ENCODE data around the gene PSMC4.

The PSMC4 gene

GRCh38 chr19:39970425-39970674, 615 bp upstream of the PSMC4 start:
- Histone ChIP-seq H3K36me3 (ENCODE audit: control insufficient read depth, insufficient read depth, low read length) (peaks cover 26% of the 10 kb centered on the region), H3K9me3 (ENCODE audit: control insufficient read depth, insufficient read depth, low read length) (no peaks in the 10 kb centered on the region), H3K4me1 (ENCODE audit: control insufficient read depth, insufficient read depth, low read length) (no peaks in the 10 kb centered on the region), H3K4me3 (ENCODE audit: low read depth, low read length) (peak overlapping the region; percentile 96), H3K9ac (ENCODE audit: low read depth, low read length) (peak overlapping the region; percentile 71), H3K27me3 (ENCODE audit: control insufficient read depth, insufficient read depth, low read length) (no peaks in the 10 kb centered on the region)

DNA sequence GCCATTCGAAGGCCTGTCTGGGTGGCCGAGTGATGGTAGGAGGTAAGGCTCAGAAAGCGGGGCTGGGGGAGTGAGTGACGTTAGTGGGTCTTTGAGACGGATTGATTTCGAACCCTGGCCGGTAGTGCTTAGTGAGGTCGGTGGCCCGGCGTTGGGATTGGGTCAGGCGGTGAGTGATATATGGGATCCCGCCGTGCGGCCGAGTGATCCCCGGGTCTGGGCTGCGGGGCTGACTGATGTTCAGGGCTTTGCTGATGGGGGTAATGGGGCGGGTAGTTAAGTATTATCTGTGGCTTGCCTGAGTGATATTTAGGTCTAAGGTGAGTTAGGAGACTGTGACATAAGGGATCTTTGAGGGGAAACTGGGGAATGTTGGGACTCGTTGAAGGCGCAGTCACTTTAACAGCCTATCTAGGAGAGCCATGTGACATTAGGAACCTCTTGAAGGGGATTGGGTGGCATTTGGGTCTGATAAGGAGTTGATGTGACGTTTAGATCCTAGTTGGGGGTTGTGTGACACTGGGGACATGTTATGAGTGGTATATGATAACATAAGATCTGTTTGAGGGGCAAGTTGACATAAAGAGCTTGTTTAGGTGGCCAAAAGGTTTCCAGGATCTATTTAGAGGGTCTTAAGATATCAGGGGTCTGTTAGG, 543 bp downstream of the PSMC4 start:
- peaks cover 26% of the 10 kb centered on the region for H3K36me3 ChIP-seq (ENCODE audit: control insufficient read depth, insufficient read depth, low read length)
- peak overlapping the region; percentile 57 for H3K9ac ChIP-seq (ENCODE audit: low read depth, low read length)
- H3K4me1 ChIP-seq (ENCODE audit: control insufficient read depth, insufficient read depth, low read length): no peaks in the 10 kb centered on the region
- H3K9me3 ChIP-seq (ENCODE audit: control insufficient read depth, insufficient read depth, low read length): no peaks in the 10 kb centered on the region
- peak overlapping the region; percentile 96 for H3K4me3 ChIP-seq (ENCODE audit: low read depth, low read length)
- H3K27me3 ChIP-seq (ENCODE audit: control insufficient read depth, insufficient read depth, low read length): no peaks in the 10 kb centered on the region

GRCh38 chr19:39974377-39975155, 3.6 kb downstream of the PSMC4 start:
- Histone ChIP-seq H3K4me1 (ENCODE audit: control insufficient read depth, insufficient read depth, low read length) (no peaks in the 10 kb centered on the region), H3K36me3 (ENCODE audit: control insufficient read depth, insufficient read depth, low read length) (peaks cover 33% of the 10 kb centered on the region), H3K27me3 (ENCODE audit: control insufficient read depth, insufficient read depth, low read length) (no peaks in the 10 kb centered on the region), H3K4me3 (ENCODE audit: low read depth, low read length) (no peak overlapping the region), H3K9me3 (ENCODE audit: control insufficient read depth, insufficient read depth, low read length) (no peaks in the 10 kb centered on the region), H3K9ac (ENCODE audit: low read depth, low read length) (no peak overlapping the region)

- Histone ChIP-seq H3K27me3 (ENCODE audit: control insufficient read depth, insufficient read depth, low read length) (no peaks in the 10 kb centered on the region), H3K4me3 (ENCODE audit: low read depth, low read length) (no peak overlapping the region), H3K4me1 (ENCODE audit: control insufficient read depth, insufficient read depth, low read length) (no peaks in the 10 kb centered on the region), H3K9ac (ENCODE audit: low read depth, low read length) (no peak overlapping the region), H3K9me3 (ENCODE audit: control insufficient read depth, insufficient read depth, low read length) (peaks cover 2% of the 10 kb centered on the region), H3K36me3 (ENCODE audit: control insufficient read depth, insufficient read depth, low read length) (peaks cover 26% of the 10 kb centered on the region)
These were observed 11.9 kb downstream of the PSMC4 start for GRCh38 chr19:39982883-39983282.

DNA sequence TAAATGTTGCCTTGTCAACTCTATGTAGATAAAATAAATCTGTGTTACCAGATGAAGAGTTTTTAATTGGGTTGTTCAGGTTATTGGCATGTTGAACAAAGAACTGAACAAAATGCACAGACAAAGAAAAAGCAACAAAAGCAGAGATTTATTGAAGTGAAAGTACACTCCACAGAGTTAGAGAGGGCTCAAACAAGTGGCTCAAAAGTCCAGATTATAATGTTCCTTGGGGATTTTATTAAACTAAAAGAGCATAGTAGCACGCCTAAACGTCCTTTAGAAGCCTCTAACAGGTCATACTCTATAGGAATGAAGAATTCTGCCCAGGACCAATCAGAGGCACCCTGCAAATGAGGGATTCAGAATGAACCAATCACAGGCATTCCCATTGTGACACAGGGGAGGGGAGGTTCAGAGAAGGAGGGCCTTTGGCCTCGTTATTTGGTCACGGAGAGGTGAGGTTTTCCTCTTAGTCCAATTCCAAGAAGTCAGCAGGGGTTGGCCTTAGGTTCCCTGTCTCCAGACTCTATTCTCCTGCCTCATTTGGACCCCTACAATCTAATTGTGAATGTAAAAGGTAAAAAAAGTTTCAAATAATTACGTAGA, 12.8 kb downstream of the PSMC4 start:
- H3K4me3 ChIP-seq (ENCODE audit: low read depth, low read length): no peak overlapping the region
- H3K36me3 ChIP-seq (ENCODE audit: control insufficient read depth, insufficient read depth, low read length): peaks cover 24% of the 10 kb centered on the region
- no peaks in the 10 kb centered on the region for H3K27me3 ChIP-seq (ENCODE audit: control insufficient read depth, insufficient read depth, low read length)
- peaks cover 2% of the 10 kb centered on the region for H3K9me3 ChIP-seq (ENCODE audit: control insufficient read depth, insufficient read depth, low read length)
- H3K4me1 ChIP-seq (ENCODE audit: control insufficient read depth, insufficient read depth, low read length): no peaks in the 10 kb centered on the region
- H3K9ac ChIP-seq (ENCODE audit: low read depth, low read length): no peak overlapping the region

DNA sequence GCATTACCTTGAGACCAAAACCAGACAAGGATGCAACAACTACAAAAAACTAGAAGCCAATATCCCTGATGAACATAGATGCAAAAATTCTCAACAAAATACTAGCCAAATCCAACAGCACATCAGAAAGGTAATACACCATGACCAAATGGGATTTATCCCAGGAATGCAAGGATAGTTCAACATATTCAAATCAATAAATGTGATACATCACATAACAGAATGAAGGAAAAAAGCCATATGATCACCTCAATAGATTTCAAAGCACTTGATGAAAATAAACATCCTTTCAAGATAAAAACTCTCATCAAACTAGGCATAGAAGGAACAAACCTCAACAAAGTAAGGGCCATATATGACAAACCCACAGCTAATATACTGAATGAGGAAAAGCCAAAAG, 15.7 kb downstream of the PSMC4 start:
- no peaks in the 10 kb centered on the region for H3K27me3 ChIP-seq (ENCODE audit: control insufficient read depth, insufficient read depth, low read length)
- no peak overlapping the region for H3K4me3 ChIP-seq (ENCODE audit: low read depth, low read length)
- no peak overlapping the region for H3K9ac ChIP-seq (ENCODE audit: low read depth, low read length)
- H3K4me1 ChIP-seq (ENCODE audit: control insufficient read depth, insufficient read depth, low read length): no peaks in the 10 kb centered on the region
- H3K36me3 ChIP-seq (ENCODE audit: control insufficient read depth, insufficient read depth, low read length): no peaks in the 10 kb centered on the region
- peaks cover 2% of the 10 kb centered on the region for H3K9me3 ChIP-seq (ENCODE audit: control insufficient read depth, insufficient read depth, low read length)

- Histone ChIP-seq H3K4me3 (ENCODE audit: low read depth, low read length) (no peak overlapping the region), H3K4me1 (ENCODE audit: control insufficient read depth, insufficient read depth, low read length) (no peaks in the 10 kb centered on the region), H3K9me3 (ENCODE audit: control insufficient read depth, insufficient read depth, low read length) (peaks cover 2% of the 10 kb centered on the region), H3K27me3 (ENCODE audit: control insufficient read depth, insufficient read depth, low read length) (no peaks in the 10 kb centered on the region), H3K9ac (ENCODE audit: low read depth, low read length) (no peak overlapping the region), H3K36me3 (ENCODE audit: control insufficient read depth, insufficient read depth, low read length) (no peaks in the 10 kb centered on the region)
These were observed 16.2 kb downstream of the PSMC4 start for GRCh38 chr19:39987167-39987566.

DNA sequence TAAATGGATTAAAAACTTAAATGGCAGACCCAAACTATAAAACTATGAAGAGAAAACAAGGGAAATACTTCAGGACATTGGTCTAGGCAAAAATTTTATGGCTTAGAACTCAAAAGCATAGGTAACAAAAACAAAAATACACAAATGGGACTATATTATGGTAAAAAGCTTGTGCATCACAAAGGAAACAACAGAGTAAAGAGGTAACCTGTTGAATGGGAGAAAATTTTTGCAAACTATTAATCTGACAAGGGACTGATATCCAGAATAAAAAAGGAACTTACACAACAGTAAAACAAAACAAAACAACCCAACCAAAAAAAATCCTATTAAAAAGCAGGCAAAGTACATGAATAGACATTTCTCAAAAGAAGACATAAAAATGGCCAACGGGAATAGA, 16.6 kb downstream of the PSMC4 start:
- Histone ChIP-seq H3K9ac (ENCODE audit: low read depth, low read length) (no peak overlapping the region), H3K36me3 (ENCODE audit: control insufficient read depth, insufficient read depth, low read length) (no peaks in the 10 kb centered on the region), H3K27me3 (ENCODE audit: control insufficient read depth, insufficient read depth, low read length) (no peaks in the 10 kb centered on the region), H3K9me3 (ENCODE audit: control insufficient read depth, insufficient read depth, low read length) (peaks cover 2% of the 10 kb centered on the region), H3K4me1 (ENCODE audit: control insufficient read depth, insufficient read depth, low read length) (no peaks in the 10 kb centered on the region), H3K4me3 (ENCODE audit: low read depth, low read length) (no peak overlapping the region)

- no peak overlapping the region for H3K4me3 ChIP-seq (ENCODE audit: low read depth, low read length)
- no peaks in the 10 kb centered on the region for H3K36me3 ChIP-seq (ENCODE audit: control insufficient read depth, insufficient read depth, low read length)
- H3K9me3 ChIP-seq (ENCODE audit: control insufficient read depth, insufficient read depth, low read length): peaks cover 6% of the 10 kb centered on the region
- no peaks in the 10 kb centered on the region for H3K4me1 ChIP-seq (ENCODE audit: control insufficient read depth, insufficient read depth, low read length)
- no peak overlapping the region for H3K9ac ChIP-seq (ENCODE audit: low read depth, low read length)
- H3K27me3 ChIP-seq (ENCODE audit: control insufficient read depth, insufficient read depth, low read length): no peaks in the 10 kb centered on the region
These were observed 22.6 kb downstream of the PSMC4 start for GRCh38 chr19:39993605-39994004.

- peaks cover 6% of the 10 kb centered on the region for H3K9me3 ChIP-seq (ENCODE audit: control insufficient read depth, insufficient read depth, low read length)
- no peaks in the 10 kb centered on the region for H3K36me3 ChIP-seq (ENCODE audit: control insufficient read depth, insufficient read depth, low read length)
- no peak overlapping the region for H3K4me3 ChIP-seq (ENCODE audit: low read depth, low read length)
- no peaks in the 10 kb centered on the region for H3K4me1 ChIP-seq (ENCODE audit: control insufficient read depth, insufficient read depth, low read length)
- no peaks in the 10 kb centered on the region for H3K27me3 ChIP-seq (ENCODE audit: control insufficient read depth, insufficient read depth, low read length)
- no peak overlapping the region for H3K9ac ChIP-seq (ENCODE audit: low read depth, low read length)
These were observed 23.4 kb downstream of the PSMC4 start for GRCh38 chr19:39994361-39994760.

GRCh38 chr19:39995794-39996193, 24.8 kb downstream of the PSMC4 start:
- H3K4me3 ChIP-seq (ENCODE audit: low read depth, low read length): peak overlapping the region; percentile 95
- H3K27me3 ChIP-seq (ENCODE audit: control insufficient read depth, insufficient read depth, low read length): no peaks in the 10 kb centered on the region
- H3K9me3 ChIP-seq (ENCODE audit: control insufficient read depth, insufficient read depth, low read length): peaks cover 6% of the 10 kb centered on the region
- H3K4me1 ChIP-seq (ENCODE audit: control insufficient read depth, insufficient read depth, low read length): no peaks in the 10 kb centered on the region
- H3K9ac ChIP-seq (ENCODE audit: low read depth, low read length): no peak overlapping the region
- H3K36me3 ChIP-seq (ENCODE audit: control insufficient read depth, insufficient read depth, low read length): no peaks in the 10 kb centered on the region

DNA sequence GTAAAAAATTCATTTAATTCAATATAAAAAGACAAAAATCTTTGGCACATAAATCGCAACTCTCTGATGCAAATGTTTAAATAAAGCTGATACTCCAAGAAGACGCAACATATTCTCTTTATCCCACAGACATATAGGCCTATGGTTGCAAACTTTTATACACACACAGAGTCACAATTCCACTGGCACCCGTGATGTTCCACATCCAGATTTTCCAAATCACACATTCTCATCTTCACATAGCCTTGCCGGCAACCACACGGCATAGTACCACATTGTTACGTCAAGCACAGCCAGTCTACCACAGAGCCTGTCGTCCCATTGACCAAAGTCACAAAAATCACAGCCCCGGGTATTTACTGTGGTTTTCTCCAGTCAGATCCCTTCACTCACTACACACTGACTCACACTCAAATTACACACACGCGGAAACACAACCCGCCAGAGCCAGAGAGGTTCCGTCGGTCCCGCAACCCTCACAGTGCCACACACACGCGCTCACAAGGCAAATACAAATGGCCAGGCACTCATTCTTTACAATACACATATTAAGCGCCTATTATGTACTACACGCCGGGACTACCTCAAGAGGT, 25.3 kb downstream of the PSMC4 start:
- no peaks in the 10 kb centered on the region for H3K36me3 ChIP-seq (ENCODE audit: control insufficient read depth, insufficient read depth, low read length)
- H3K4me1 ChIP-seq (ENCODE audit: control insufficient read depth, insufficient read depth, low read length): no peaks in the 10 kb centered on the region
- peak overlapping the region; percentile 95 for H3K4me3 ChIP-seq (ENCODE audit: low read depth, low read length)
- H3K9ac ChIP-seq (ENCODE audit: low read depth, low read length): peak overlapping the region; percentile 70
- no peaks in the 10 kb centered on the region for H3K27me3 ChIP-seq (ENCODE audit: control insufficient read depth, insufficient read depth, low read length)
- peaks cover 6% of the 10 kb centered on the region for H3K9me3 ChIP-seq (ENCODE audit: control insufficient read depth, insufficient read depth, low read length)
